CD4-positive, alpha-beta T cell (primary cell): ENCODE results near the gene MASP2. TPM values are rescaled to one million over a fixed set of nuclear protein-coding genes. Genes with fewer than 3 reads are reported as not detected.

Source experiments
- ATAC-seq: fragments of 200-7000 bp; cut with Tn5 transposase; one replicate; pipeline ENCODE4 v1.10.0; 2022; ENCODE audit warnings: mild to moderate bottlenecking; ENCODE audit not compliant: poor library complexity
- CTCF ChIA-PET: fragments of 350-600 bp; sonication (Branson Sonifier 250); formaldehyde crosslinking; loops from one replicate; lab custom pipeline; 2021; ENCODE audit warnings: antibody characterized with exemption, inconsistent platforms; lab: Charles Lee
- POLR2A ChIA-PET: fragments of 350-600 bp; sonication (Branson Sonifier 250); formaldehyde crosslinking; loops from one replicate; lab custom pipeline; 2021; ENCODE audit warnings: antibody characterized with exemption, inconsistent platforms; lab: Charles Lee
- DNase-seq, 14 experiments: peaks; one replicate each; pipeline ENCODE4 v3.0.0-alpha.2; 2013 to 2020; ENCODE audit warnings: mixed read lengths in 2 of 14
- H3K27ac ChIP-seq, 2 donors: one replicate each; pipeline versions ENCODE4 v1.5.1 to v1.7.0; 2013; ENCODE audit warnings: low read length in 2 of 2, low read depth in 1 of 2, mild to moderate bottlenecking in 1 of 2
- H3K27me3 ChIP-seq, 2 experiments: 1 replicate in 1 of 2; 2 replicates in 1 of 2; pipeline versions ENCODE4 v1.6.1 to v1.7.0; 2013; ENCODE audit warnings: low read length in 2 of 2, control low read depth in 1 of 2, mild to moderate bottlenecking in 1 of 2, moderate library complexity in 1 of 2; ENCODE audit not compliant: insufficient read depth in 2 of 2, control insufficient read depth in 1 of 2
- H3K36me3 ChIP-seq: one replicate; pipeline ENCODE4 v1.6.1; 2013; ENCODE audit warnings: low read length, control low read depth; ENCODE audit not compliant: insufficient read depth
- H3K4me1 ChIP-seq: one replicate; pipeline ENCODE4 v1.6.1; 2013; ENCODE audit warnings: low read length, control low read depth; ENCODE audit not compliant: insufficient read depth
- H3K4me3 ChIP-seq: one replicate; pipeline ENCODE4 v1.5.1; 2013; ENCODE audit warnings: mild to moderate bottlenecking, low read length, moderate library complexity
- H3K9me3 ChIP-seq, 2 experiments: 1 replicate in 1 of 2; 2 replicates in 1 of 2; pipeline versions ENCODE4 v1.6.1 to v1.7.0; 2013; ENCODE audit warnings: low read length in 2 of 2, mild to moderate bottlenecking in 2 of 2, control low read depth in 1 of 2, moderate library complexity in 1 of 2; ENCODE audit not compliant: control insufficient read depth in 1 of 2, insufficient read depth in 1 of 2
- H3K27ac Mint-ChIP-seq: one replicate; pipeline ENCODE4 v1.8.0; 2020; ENCODE audit warnings: mixed read lengths
- H3K27me3 Mint-ChIP-seq: one replicate; pipeline ENCODE4 v1.8.0; 2021; ENCODE audit warnings: mixed read lengths
- H3K36me3 Mint-ChIP-seq: one replicate; pipeline ENCODE4 v1.8.0; 2021; ENCODE audit warnings: low read depth, mixed read lengths
- H3K4me1 Mint-ChIP-seq: one replicate; pipeline ENCODE4 v1.8.0; 2021; ENCODE audit warnings: low read depth, mixed read lengths
- H3K4me3 Mint-ChIP-seq: one replicate; pipeline ENCODE4 v1.8.0; 2020; ENCODE audit warnings: mild to moderate bottlenecking, mixed read lengths
- H3K9me3 Mint-ChIP-seq: one replicate; pipeline ENCODE4 v1.8.0; 2020; ENCODE audit warnings: mixed read lengths
- CTCF ChIP-seq: fragments of 200-600 bp; IDR thresholded peaks from one replicate; pipeline ENCODE4 v1.8.0; 2022; ENCODE audit warnings: antibody characterized with exemption, mild to moderate bottlenecking
- intact Hi-C, 2 experiments: fragments of 100-400 bp; cut with DNase I in 1 of 2; cut with micrococcal nuclease in 1 of 2; formaldehyde crosslinking; loops; one replicate each; pipeline versions ENCODE4 v1.15.1 to v1.9.0; 2023 to 2025; cut with DNase I, micrococcal nuclease
- total RNA-seq, 174 experiments: library from RNA in 2 of 174; stranded (reverse) in 2 of 174; gene quantifications; one replicate each; pipeline ENCODE4 v1.2.3 and lab custom pipeline; 2021 to 2026

The MASP2 gene
- total RNA-seq, 2 experiments from 2014 or later, result 0.27 to 0.53 TPM

- POLR2A ChIA-PET, result interaction anchor here (0.7 kb wide), 1 partner anchor 11 kb away, joined by 3 read pairs; no protein-coding TSS in a partner anchor
- CTCF ChIA-PET, result interaction anchor here (0.6 kb wide), 1 partner anchor 11 kb away, joined by 3 read pairs; no protein-coding TSS in a partner anchor
Measured at GRCh38 chr1:11026903-11027302, 20.1 kb downstream of the MASP2 start.

GRCh38 chr1:11026052-11026451 is 21.0 kb downstream of the MASP2 start:
- CTCF ChIA-PET, result interaction anchor here (2.0 kb wide), 1 partner anchor 12 kb away, joined by 8 read pairs; no protein-coding TSS in a partner anchor
- H3K36me3 ChIP-seq, result peaks cover 61% of the 10 kb centered on the region
- H3K27ac ChIP-seq, result no peak overlapping the region
- no peaks in the 10 kb centered on the region for H3K9me3 ChIP-seq
- Mint-ChIP-seq H3K9me3 (no peaks in the 10 kb centered on the region), H3K4me1 (peaks cover 40% of the 10 kb centered on the region), H3K4me3 (no peak overlapping the region), H3K27ac (peak overlapping the region; percentile 14), H3K27me3 (no peaks in the 10 kb centered on the region), H3K36me3 (peaks cover 86% of the 10 kb centered on the region)
- intact Hi-C loops, result no loop called here
- TF ChIP-seq CTCF, result no peak
- no peak for DNase-seq
- H3K4me3 ChIP-seq, result no peak overlapping the region
- POLR2A ChIA-PET, result no interaction called here
- H3K27me3 ChIP-seq, result no peaks in the 10 kb centered on the region
- ATAC-seq, result no peak
- H3K4me1 ChIP-seq, result no peaks in the 10 kb centered on the region

More at GRCh38 chr1:11026903-11027302, 20.1 kb downstream of the MASP2 start:
- no peak overlapping the region for H3K4me3 ChIP-seq
- TF ChIP-seq CTCF, result no peak
- H3K36me3 ChIP-seq, result peaks cover 53% of the 10 kb centered on the region
- no peak overlapping the region for H3K4me3 Mint-ChIP-seq
- intact Hi-C loops, result no loop called here
- ATAC-seq (no peak), DNase-seq (no peak)
- H3K36me3 Mint-ChIP-seq, result peaks cover 77% of the 10 kb centered on the region
- H3K27me3 Mint-ChIP-seq, result no peaks in the 10 kb centered on the region
- no peaks in the 10 kb centered on the region for H3K9me3 Mint-ChIP-seq
- no peaks in the 10 kb centered on the region for H3K9me3 ChIP-seq
- no peak overlapping the region for H3K27ac Mint-ChIP-seq
- no peaks in the 10 kb centered on the region for H3K27me3 ChIP-seq
- H3K4me1 Mint-ChIP-seq, result peaks cover 36% of the 10 kb centered on the region
- no peaks in the 10 kb centered on the region for H3K4me1 ChIP-seq
- no peak overlapping the region for H3K27ac ChIP-seq

- Histone ChIP-seq H3K9me3 (no peaks in the 10 kb centered on the region), H3K27me3 (no peaks in the 10 kb centered on the region), H3K4me1 (no peaks in the 10 kb centered on the region), H3K27ac (no peak overlapping the region), H3K36me3 (peaks cover 66% of the 10 kb centered on the region), H3K4me3 (no peak overlapping the region)
- H3K9me3 Mint-ChIP-seq, result no peaks in the 10 kb centered on the region
- intact Hi-C loops, result no loop called here
- TF ChIP-seq CTCF, result no peak
- ATAC-seq (no peak), DNase-seq (no peak)
- POLR2A ChIA-PET, result no interaction called here
- peaks cover 39% of the 10 kb centered on the region for H3K4me1 Mint-ChIP-seq
- CTCF ChIA-PET, result interaction anchor here (2.0 kb wide), 1 partner anchor 12 kb away, joined by 8 read pairs; no protein-coding TSS in a partner anchor
- H3K27me3 Mint-ChIP-seq, result no peaks in the 10 kb centered on the region
- peaks cover 87% of the 10 kb centered on the region for H3K36me3 Mint-ChIP-seq
- no peak overlapping the region for H3K4me3 Mint-ChIP-seq
- peak overlapping the region; percentile 14 for H3K27ac Mint-ChIP-seq
Measured at GRCh38 chr1:11025618-11026017, 21.4 kb downstream of the MASP2 start.
